Neural cell (in vitro differentiated cells): ENCODE measurements around the gene ESR2.

Experiments
- EP300 ChIP-seq: fragments of 450-650 bp; conservative IDR thresholded peaks from 2 replicates; pipeline ENCODE4 v1.6.1; 2014; ENCODE audit warnings: antibody characterized with exemption, mild to moderate bottlenecking, moderate library complexity; ENCODE audit not compliant: poor library complexity, severe bottlenecking
- EZH2 ChIP-seq: fragments of 200-600, 300-800 bp; shearing (Covaris generic), sonication (generic); IDR thresholded peaks from 2 replicates; pipeline ENCODE4 v1.6.1; 2014; ENCODE audit warnings: antibody characterized with exemption, low read length, borderline replicate concordance, mild to moderate bottlenecking; ENCODE audit not compliant: insufficient read depth, poor library complexity, severe bottlenecking
- MXI1 ChIP-seq: fragments of 450-650 bp; conservative IDR thresholded peaks from 2 replicates; pipeline ENCODE4 v1.6.1; 2014; ENCODE audit warnings: antibody characterized with exemption, mild to moderate bottlenecking; ENCODE audit not compliant: poor library complexity, severe bottlenecking
- RAD21 ChIP-seq: fragments of 450-650 bp; conservative IDR thresholded peaks from 2 replicates; pipeline ENCODE4 v1.6.1; 2014; ENCODE audit warnings: antibody characterized with exemption, mild to moderate bottlenecking, moderate library complexity
- TAF1 ChIP-seq: IDR thresholded peaks from 2 replicates; pipeline ENCODE4 v1.6.1; 2012; ENCODE audit warnings: low read depth
- TF ChIP-seq, protein P1 (sequence below): fragments of 450-650 bp; IDR thresholded peaks from 2 replicates; pipeline ENCODE4 v1.5.1; 2014; ENCODE audit warnings: antibody characterized with exemption, mild to moderate bottlenecking, moderate library complexity; ENCODE audit not compliant: poor library complexity, severe bottlenecking
- TF ChIP-seq, protein P2 (sequence below): IDR thresholded peaks from 2 replicates; pipeline ENCODE4 v1.6.1; 2012; ENCODE audit warnings: borderline replicate concordance

DNA sequence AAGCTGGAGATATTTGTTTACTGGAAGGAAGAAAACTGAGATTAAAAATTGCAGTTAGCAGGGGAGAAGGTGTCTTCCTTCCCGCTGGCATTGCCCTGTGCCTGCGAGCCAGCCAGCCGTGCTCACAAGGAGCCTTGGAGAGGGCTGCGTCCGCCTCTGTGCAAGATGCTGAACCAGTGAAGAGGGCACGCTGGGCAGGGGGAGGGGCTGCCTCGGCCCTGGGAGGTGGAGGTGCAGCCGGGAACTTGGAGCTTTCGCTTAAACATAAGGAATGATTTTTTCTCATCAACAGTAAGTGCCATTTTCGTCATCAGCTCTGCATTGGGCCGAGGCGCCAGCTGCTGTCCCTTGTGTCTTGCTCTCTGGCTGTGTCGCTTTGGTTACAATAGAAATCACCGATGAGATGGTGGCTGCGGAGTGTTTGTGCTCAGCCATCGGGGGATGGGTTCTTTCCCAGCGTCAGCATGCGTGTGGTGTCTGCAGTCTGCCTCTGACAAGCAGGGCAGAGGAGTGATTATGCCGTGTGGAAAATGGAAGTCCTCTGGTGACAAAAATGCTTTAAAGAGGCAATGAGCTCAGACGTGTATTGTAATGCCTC, 97.3 kb downstream of the ESR2 start:
- TF ChIP-seq EP300 (peak; percentile 97), EZH2 (no peak), TAF1 (peak; percentile 99), MXI1 (peak; percentile 85), RAD21 (peak; percentile 60)
- TF ChIP-seq, protein P1, sequence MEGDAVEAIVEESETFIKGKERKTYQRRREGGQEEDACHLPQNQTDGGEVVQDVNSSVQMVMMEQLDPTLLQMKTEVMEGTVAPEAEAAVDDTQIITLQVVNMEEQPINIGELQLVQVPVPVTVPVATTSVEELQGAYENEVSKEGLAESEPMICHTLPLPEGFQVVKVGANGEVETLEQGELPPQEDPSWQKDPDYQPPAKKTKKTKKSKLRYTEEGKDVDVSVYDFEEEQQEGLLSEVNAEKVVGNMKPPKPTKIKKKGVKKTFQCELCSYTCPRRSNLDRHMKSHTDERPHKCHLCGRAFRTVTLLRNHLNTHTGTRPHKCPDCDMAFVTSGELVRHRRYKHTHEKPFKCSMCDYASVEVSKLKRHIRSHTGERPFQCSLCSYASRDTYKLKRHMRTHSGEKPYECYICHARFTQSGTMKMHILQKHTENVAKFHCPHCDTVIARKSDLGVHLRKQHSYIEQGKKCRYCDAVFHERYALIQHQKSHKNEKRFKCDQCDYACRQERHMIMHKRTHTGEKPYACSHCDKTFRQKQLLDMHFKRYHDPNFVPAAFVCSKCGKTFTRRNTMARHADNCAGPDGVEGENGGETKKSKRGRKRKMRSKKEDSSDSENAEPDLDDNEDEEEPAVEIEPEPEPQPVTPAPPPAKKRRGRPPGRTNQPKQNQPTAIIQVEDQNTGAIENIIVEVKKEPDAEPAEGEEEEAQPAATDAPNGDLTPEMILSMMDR = no peak
- TF ChIP-seq, protein P2, sequence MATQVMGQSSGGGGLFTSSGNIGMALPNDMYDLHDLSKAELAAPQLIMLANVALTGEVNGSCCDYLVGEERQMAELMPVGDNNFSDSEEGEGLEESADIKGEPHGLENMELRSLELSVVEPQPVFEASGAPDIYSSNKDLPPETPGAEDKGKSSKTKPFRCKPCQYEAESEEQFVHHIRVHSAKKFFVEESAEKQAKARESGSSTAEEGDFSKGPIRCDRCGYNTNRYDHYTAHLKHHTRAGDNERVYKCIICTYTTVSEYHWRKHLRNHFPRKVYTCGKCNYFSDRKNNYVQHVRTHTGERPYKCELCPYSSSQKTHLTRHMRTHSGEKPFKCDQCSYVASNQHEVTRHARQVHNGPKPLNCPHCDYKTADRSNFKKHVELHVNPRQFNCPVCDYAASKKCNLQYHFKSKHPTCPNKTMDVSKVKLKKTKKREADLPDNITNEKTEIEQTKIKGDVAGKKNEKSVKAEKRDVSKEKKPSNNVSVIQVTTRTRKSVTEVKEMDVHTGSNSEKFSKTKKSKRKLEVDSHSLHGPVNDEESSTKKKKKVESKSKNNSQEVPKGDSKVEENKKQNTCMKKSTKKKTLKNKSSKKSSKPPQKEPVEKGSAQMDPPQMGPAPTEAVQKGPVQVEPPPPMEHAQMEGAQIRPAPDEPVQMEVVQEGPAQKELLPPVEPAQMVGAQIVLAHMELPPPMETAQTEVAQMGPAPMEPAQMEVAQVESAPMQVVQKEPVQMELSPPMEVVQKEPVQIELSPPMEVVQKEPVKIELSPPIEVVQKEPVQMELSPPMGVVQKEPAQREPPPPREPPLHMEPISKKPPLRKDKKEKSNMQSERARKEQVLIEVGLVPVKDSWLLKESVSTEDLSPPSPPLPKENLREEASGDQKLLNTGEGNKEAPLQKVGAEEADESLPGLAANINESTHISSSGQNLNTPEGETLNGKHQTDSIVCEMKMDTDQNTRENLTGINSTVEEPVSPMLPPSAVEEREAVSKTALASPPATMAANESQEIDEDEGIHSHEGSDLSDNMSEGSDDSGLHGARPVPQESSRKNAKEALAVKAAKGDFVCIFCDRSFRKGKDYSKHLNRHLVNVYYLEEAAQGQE = peak; percentile 93
